ENCODE data around the gene MRPL14. TPM values are rescaled to one million over a fixed set of nuclear protein-coding genes. Genes with fewer than 3 reads are reported as not detected.
"Not testable (repeated sequence)": the region's sequence is repeated elsewhere in the genome, so short reads cannot be mapped to it uniquely, and the experiment has no call there.

Gene MRPL14
- total RNA-seq, 2 experiments from 2014 or later = 51.3 to 87.2 TPM

GRCh38 chr6:44091981-44092884 lies 35.0 kb downstream of the MRPL14 start:
- Histone ChIP-seq H3K4me2 (ENCODE audit: low read length) (no peak overlapping the region), H2AFZ (ENCODE audit: low read length) (no peak overlapping the region), H3K79me2 (ENCODE audit: insufficient read depth, low read depth, low read length) (no peaks in the 10 kb centered on the region), H3K36me3 (ENCODE audit: insufficient read depth, low read length) (no peaks in the 10 kb centered on the region), H3K9me2 (ENCODE audit: insufficient read depth, low read length) (no peaks in the 10 kb centered on the region), H3K4me1 (ENCODE audit: insufficient read depth, low read length, poor library complexity, severe bottlenecking) (no peaks in the 10 kb centered on the region), H4K20me1 (ENCODE audit: insufficient read depth, low read length) (no peaks in the 10 kb centered on the region), H3K9me3 (ENCODE audit: low read length) (no peaks in the 10 kb centered on the region), H3K27ac (ENCODE audit: low read depth, low read length, poor library complexity, severe bottlenecking) (no peak overlapping the region), H3K4me3 (ENCODE audit: low read depth, low read length, poor library complexity, severe bottlenecking) (no peak overlapping the region)
- ChIA-PET CTCF (ENCODE audit: unreplicated experiment) (interaction anchor here (0.9 kb wide), 1 partner anchor 14 kb away, joined by 4 read pairs; no protein-coding TSS in a partner anchor), POLR2A (interaction anchor here (0.6 kb wide), 1 partner anchor 51 kb away, joined by 3 read pairs; no protein-coding TSS in a partner anchor)
- no peak for TF ChIP-seq EZH2phosphoT487 (IDR thresholded peaks at IDR 0.05; ENCODE audit: borderline replicate concordance, low read depth, low read length)
- TF ChIP-seq, protein P1, sequence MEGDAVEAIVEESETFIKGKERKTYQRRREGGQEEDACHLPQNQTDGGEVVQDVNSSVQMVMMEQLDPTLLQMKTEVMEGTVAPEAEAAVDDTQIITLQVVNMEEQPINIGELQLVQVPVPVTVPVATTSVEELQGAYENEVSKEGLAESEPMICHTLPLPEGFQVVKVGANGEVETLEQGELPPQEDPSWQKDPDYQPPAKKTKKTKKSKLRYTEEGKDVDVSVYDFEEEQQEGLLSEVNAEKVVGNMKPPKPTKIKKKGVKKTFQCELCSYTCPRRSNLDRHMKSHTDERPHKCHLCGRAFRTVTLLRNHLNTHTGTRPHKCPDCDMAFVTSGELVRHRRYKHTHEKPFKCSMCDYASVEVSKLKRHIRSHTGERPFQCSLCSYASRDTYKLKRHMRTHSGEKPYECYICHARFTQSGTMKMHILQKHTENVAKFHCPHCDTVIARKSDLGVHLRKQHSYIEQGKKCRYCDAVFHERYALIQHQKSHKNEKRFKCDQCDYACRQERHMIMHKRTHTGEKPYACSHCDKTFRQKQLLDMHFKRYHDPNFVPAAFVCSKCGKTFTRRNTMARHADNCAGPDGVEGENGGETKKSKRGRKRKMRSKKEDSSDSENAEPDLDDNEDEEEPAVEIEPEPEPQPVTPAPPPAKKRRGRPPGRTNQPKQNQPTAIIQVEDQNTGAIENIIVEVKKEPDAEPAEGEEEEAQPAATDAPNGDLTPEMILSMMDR (conservative IDR thresholded peaks at IDR 0.05; ENCODE audit: low read length) = no peak
- intact Hi-C loops (cut with micrococcal nuclease; ENCODE audit: unreplicated experiment) = no loop called here
- DNase-seq (ENCODE audit: low spot score) = no peak
- BruUV-seq (replicated peaks) = no TSS peak

GRCh38 chr6:44091356-44091755 lies 35.9 kb downstream of the MRPL14 start:
- H3K9me3 ChIP-seq (ENCODE audit: low read length); H2AFZ ChIP-seq (ENCODE audit: low read length); DNase-seq (ENCODE audit: low spot score); H3K27ac ChIP-seq (ENCODE audit: low read depth, low read length, poor library complexity, severe bottlenecking); BruUV-seq (replicated peaks); H4K20me1 ChIP-seq (ENCODE audit: insufficient read depth, low read length); H3K4me2 ChIP-seq (ENCODE audit: low read length); H3K4me1 ChIP-seq (ENCODE audit: insufficient read depth, low read length, poor library complexity, severe bottlenecking); H3K4me3 ChIP-seq (ENCODE audit: low read depth, low read length, poor library complexity, severe bottlenecking); H3K9me2 ChIP-seq (ENCODE audit: insufficient read depth, low read length); POLR2A ChIA-PET; H3K79me2 ChIP-seq (ENCODE audit: insufficient read depth, low read depth, low read length); intact Hi-C loops (cut with micrococcal nuclease; ENCODE audit: unreplicated experiment); H3K36me3 ChIP-seq (ENCODE audit: insufficient read depth, low read length): not testable (repeated sequence)
- CTCF ChIA-PET (ENCODE audit: unreplicated experiment) = interaction anchor here (0.9 kb wide), 1 partner anchor 13 kb away, joined by 4 read pairs; no protein-coding TSS in a partner anchor

GRCh38 chr6:44090465-44090864 lies 36.8 kb downstream of the MRPL14 start:
- Histone ChIP-seq H4K20me1 (ENCODE audit: insufficient read depth, low read length) (no peaks in the 10 kb centered on the region), H3K4me1 (ENCODE audit: insufficient read depth, low read length, poor library complexity, severe bottlenecking) (no peaks in the 10 kb centered on the region), H3K9me3 (ENCODE audit: low read length) (no peaks in the 10 kb centered on the region), H3K9me2 (ENCODE audit: insufficient read depth, low read length) (no peaks in the 10 kb centered on the region), H3K4me2 (ENCODE audit: low read length) (no peak overlapping the region), H3K79me2 (ENCODE audit: insufficient read depth, low read depth, low read length) (no peaks in the 10 kb centered on the region), H3K4me3 (ENCODE audit: low read depth, low read length, poor library complexity, severe bottlenecking) (no peak overlapping the region), H3K36me3 (ENCODE audit: insufficient read depth, low read length) (no peaks in the 10 kb centered on the region), H2AFZ (ENCODE audit: low read length) (no peak overlapping the region), H3K27ac (ENCODE audit: low read depth, low read length, poor library complexity, severe bottlenecking) (no peak overlapping the region)
- no TSS peak for BruUV-seq (replicated peaks)
- intact Hi-C loops (cut with micrococcal nuclease; ENCODE audit: unreplicated experiment) = no loop called here
- no peak for DNase-seq (ENCODE audit: low spot score)
- ChIA-PET POLR2A (interaction anchor here (1.1 kb wide), 1 partner anchor 72 kb away, joined by 4 read pairs; no protein-coding TSS in a partner anchor), CTCF (ENCODE audit: unreplicated experiment) (no interaction called here)
- TF ChIP-seq, protein P1 (conservative IDR thresholded peaks at IDR 0.05; ENCODE audit: low read length) = no peak
- no peak for TF ChIP-seq EZH2phosphoT487 (IDR thresholded peaks at IDR 0.05; ENCODE audit: borderline replicate concordance, low read depth, low read length)

All from OCI-LY7 (cell line).